ENCODE measurements around the gene NUDT9. TPM values are rescaled to one million over a fixed set of nuclear protein-coding genes. Genes with fewer than 3 reads are reported as not detected.
A peak's percentile ranks its signal among the peaks of the same experiment; 100 is the strongest.

Gene NUDT9, protein sequence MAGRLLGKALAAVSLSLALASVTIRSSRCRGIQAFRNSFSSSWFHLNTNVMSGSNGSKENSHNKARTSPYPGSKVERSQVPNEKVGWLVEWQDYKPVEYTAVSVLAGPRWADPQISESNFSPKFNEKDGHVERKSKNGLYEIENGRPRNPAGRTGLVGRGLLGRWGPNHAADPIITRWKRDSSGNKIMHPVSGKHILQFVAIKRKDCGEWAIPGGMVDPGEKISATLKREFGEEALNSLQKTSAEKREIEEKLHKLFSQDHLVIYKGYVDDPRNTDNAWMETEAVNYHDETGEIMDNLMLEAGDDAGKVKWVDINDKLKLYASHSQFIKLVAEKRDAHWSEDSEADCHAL
- total RNA-seq (16.4 and 18.8 TPM in 2 replicates), polyA plus RNA-seq (28.8 and 29.2 TPM in 2 replicates), polyA minus RNA-seq (ENCODE audit: low replicate concordance) (5.5 and 12.6 TPM in 2 replicates)
- 25.1 and 27.6 TPM in 2 replicates for polyA plus RNA-seq (2012)

DNA sequence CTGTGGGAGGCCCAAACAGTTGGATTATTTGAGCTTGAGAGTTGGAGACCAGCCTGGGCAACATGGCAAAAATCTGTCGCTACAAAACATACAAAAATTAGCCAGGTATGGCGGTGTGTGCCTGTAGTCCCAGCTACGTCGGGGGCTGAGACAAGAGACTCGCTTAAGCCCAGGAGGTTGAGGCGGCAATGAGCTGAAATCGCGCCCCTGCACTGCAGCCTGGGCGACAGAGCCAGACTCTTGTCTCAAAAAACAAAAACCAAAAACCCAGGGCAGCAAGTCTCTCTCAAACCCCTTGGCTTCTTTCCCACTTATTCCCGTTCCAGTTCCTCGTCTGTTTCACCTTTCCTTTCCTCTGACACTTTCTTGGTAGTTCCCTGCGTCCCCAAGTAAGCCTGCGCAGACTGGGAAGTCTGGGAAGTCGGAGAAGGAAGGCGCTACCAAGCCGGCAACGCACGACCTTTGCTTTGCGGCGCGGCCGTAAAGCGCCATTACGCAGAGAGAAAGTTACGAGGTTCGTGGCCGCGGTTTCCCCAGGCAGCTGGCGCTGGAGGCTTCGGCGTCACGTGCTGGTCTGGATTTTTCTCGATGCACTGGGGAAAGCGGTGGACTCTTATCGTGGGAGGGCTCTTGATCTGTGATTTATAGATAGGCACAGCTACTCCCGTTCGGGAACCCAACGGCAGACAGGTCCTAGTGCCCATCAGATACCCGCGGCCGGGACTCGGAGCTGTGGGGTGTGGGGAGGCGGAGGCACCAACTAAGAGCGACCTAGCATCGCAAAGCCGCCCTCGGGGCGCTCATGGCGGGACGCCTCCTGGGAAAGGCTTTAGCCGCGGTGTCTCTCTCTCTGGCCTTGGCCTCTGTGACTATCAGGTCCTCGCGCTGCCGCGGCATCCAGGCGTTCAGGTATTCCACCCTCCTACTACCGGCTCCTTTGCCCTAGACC, at the start of gene NUDT9:
TSS of gene NUDT9 (plus strand) at position 470 of the 949 bp plus-strand sequence. CDS start at position 803, 333 bp downstream.
- Histone ChIP-seq H3K4me2 (ENCODE audit: extremely low read depth, insufficient read depth, low read length) (peak within 1 kb of the TSS; percentile 82), H3K27me3 (ENCODE audit: control insufficient read depth, insufficient read depth, low read length) (no peaks in the 10 kb centered on the region), H3K4me3 (replicated peaks in 1 of 4; ENCODE audit: control extremely low read depth in 1 of 4, insufficient read depth in 1 of 4, low read depth in 3 of 4, low read length in 4 of 4) (peak within 1 kb of the TSS; percentile 76 to 97 (median 80)), H3K4me1 (ENCODE audit: control insufficient read depth, extremely low read depth, insufficient read depth, low read length) (peaks cover 5% of the 10 kb centered on the region), H3K9me3 (ENCODE audit: control insufficient read depth, insufficient read depth, low read depth, low read length) (no peaks in the 10 kb centered on the region), H3K79me2 (ENCODE audit: control insufficient read depth, insufficient read depth, low read length) (peaks cover 27% of the 10 kb centered on the region), H4K20me1 (ENCODE audit: control insufficient read depth, extremely low read depth, insufficient read depth, low read length) (no peaks in the 10 kb centered on the region), H2AFZ (ENCODE audit: low read length) (peak within 1 kb of the TSS; percentile 80), H3K9ac (ENCODE audit: insufficient read depth, low read length) (peak within 1 kb of the TSS; percentile 62), H3K36me3 (ENCODE audit: control insufficient read depth, insufficient read depth, low read length) (no peaks in the 10 kb centered on the region), H3K27ac (ENCODE audit: insufficient read depth, low read length) (peak within 1 kb of the TSS; percentile 79)
- no peak for TF ChIP-seq EZH2 (IDR thresholded peaks at IDR 0.05; ENCODE audit: low read length, missing control alignments)
- TF ChIP-seq, protein P1, sequence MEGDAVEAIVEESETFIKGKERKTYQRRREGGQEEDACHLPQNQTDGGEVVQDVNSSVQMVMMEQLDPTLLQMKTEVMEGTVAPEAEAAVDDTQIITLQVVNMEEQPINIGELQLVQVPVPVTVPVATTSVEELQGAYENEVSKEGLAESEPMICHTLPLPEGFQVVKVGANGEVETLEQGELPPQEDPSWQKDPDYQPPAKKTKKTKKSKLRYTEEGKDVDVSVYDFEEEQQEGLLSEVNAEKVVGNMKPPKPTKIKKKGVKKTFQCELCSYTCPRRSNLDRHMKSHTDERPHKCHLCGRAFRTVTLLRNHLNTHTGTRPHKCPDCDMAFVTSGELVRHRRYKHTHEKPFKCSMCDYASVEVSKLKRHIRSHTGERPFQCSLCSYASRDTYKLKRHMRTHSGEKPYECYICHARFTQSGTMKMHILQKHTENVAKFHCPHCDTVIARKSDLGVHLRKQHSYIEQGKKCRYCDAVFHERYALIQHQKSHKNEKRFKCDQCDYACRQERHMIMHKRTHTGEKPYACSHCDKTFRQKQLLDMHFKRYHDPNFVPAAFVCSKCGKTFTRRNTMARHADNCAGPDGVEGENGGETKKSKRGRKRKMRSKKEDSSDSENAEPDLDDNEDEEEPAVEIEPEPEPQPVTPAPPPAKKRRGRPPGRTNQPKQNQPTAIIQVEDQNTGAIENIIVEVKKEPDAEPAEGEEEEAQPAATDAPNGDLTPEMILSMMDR (conservative IDR thresholded peaks at IDR 0.05 in 1 of 2, IDR thresholded peaks at IDR 0.05 in 1 of 2; ENCODE audit: low read depth in 1 of 2, low read length in 2 of 2): no peak
- peak; percentile 97 to 98 for DNase-seq (ENCODE audit: low read depth in 2 of 2)

DNA sequence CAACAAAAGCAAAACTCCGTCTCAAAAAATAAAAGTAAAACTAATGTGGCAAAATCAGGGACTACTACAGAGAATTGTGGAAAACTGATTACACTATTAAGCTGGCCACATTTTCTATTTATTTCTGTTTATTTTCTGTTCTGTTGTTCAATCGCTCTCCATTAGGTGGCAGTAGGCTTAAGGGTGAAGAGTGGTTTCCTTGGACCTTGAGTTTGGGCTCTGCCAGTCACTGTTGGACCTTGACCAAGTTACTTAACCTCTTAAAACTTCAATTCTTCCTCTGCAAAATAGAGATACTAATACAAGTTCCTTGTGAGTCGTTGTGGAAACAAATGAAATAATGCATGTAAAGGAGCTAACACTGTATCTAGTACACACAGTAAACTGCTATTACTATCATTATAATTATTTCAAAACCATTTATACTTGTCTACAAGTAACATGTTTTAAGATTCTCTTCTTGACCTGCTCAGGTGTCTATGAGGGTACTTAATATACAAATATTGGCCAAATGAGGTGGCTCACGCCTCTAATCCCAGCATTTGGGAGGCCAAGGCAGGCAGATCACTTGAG, 46.6 kb upstream of the NUDT9 start:
- no peak overlapping the region for H3K4me3 ChIP-seq (replicated peaks in 1 of 4; ENCODE audit: control extremely low read depth in 1 of 4, insufficient read depth in 1 of 4, low read depth in 3 of 4, low read length in 4 of 4)
- H3K4me1 ChIP-seq (ENCODE audit: control insufficient read depth, extremely low read depth, insufficient read depth, low read length): no peaks in the 10 kb centered on the region
- peak; percentile 71 to 92 for DNase-seq (ENCODE audit: low read depth in 2 of 2)
- TF ChIP-seq EZH2 (IDR thresholded peaks at IDR 0.05; ENCODE audit: low read length, missing control alignments): no peak
- TF ChIP-seq, protein P1 (conservative IDR thresholded peaks at IDR 0.05 in 1 of 2, IDR thresholded peaks at IDR 0.05 in 1 of 2; ENCODE audit: low read depth in 1 of 2, low read length in 2 of 2): peak; percentile 74 to 79
- H4K20me1 ChIP-seq (ENCODE audit: control insufficient read depth, extremely low read depth, insufficient read depth, low read length): no peaks in the 10 kb centered on the region
- no peaks in the 10 kb centered on the region for H3K79me2 ChIP-seq (ENCODE audit: control insufficient read depth, insufficient read depth, low read length)
- no peak overlapping the region for H3K9ac ChIP-seq (ENCODE audit: insufficient read depth, low read length)
- H3K9me3 ChIP-seq (ENCODE audit: control insufficient read depth, insufficient read depth, low read depth, low read length): no peaks in the 10 kb centered on the region
- H3K36me3 ChIP-seq (ENCODE audit: control insufficient read depth, insufficient read depth, low read length): peaks cover 4% of the 10 kb centered on the region
- no peaks in the 10 kb centered on the region for H3K27me3 ChIP-seq (ENCODE audit: control insufficient read depth, insufficient read depth, low read length)
- H3K4me2 ChIP-seq (ENCODE audit: extremely low read depth, insufficient read depth, low read length): no peak overlapping the region
- no peak overlapping the region for H2AFZ ChIP-seq (ENCODE audit: low read length)
- no peak overlapping the region for H3K27ac ChIP-seq (ENCODE audit: insufficient read depth, low read length)

Measured in fibroblast of lung (primary cell).